ENCODE data around the gene VEPH1. TPM values are rescaled to one million over a fixed set of nuclear protein-coding genes. Genes with fewer than 3 reads are reported as not detected.
A peak's percentile ranks its signal among the peaks of the same experiment; 100 is the strongest.

VEPH1 gene
- total and polyA plus RNA-seq, 12 donors = 0.07 to 0.85 (median 0.56) TPM; not detected in 5

DNA sequence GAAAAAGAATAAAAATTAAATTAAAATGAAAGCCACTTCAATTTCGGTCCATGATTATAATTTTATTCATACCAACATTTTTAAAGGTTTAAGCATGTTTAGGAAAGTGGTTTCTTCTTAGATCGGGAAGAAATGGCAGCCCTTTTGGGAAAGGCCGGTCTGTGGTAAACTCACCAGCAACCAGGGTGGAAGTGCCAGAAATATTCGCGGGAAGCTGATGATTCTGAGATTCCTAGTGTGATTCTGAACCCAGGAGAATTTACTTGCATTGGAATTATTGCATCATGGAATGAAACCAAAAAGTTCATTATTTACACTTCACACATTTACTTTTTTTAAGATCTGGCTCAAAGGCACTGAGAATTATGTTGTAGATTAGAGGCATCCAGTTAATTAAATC, 246.1 kb downstream of the VEPH1 start:
- H3K4me1 ChIP-seq = peaks cover 0 to 9% (median under 1%) of the 10 kb centered on the region in 9 donors
- H3K27me3 ChIP-seq = no peaks in the 10 kb centered on the region
- H3K36me3 ChIP-seq = no peaks in the 10 kb centered on the region
- H3K9me3 ChIP-seq = no peaks in the 10 kb centered on the region
- H3K4me3 ChIP-seq = no peak overlapping the region
- no peak overlapping the region for H3K27ac ChIP-seq
- WGBS, 2 donors = 85% methylated on average over 5 of the region's 5 CpGs
- DNase-seq = no peak
- TF ChIP-seq, protein P1, sequence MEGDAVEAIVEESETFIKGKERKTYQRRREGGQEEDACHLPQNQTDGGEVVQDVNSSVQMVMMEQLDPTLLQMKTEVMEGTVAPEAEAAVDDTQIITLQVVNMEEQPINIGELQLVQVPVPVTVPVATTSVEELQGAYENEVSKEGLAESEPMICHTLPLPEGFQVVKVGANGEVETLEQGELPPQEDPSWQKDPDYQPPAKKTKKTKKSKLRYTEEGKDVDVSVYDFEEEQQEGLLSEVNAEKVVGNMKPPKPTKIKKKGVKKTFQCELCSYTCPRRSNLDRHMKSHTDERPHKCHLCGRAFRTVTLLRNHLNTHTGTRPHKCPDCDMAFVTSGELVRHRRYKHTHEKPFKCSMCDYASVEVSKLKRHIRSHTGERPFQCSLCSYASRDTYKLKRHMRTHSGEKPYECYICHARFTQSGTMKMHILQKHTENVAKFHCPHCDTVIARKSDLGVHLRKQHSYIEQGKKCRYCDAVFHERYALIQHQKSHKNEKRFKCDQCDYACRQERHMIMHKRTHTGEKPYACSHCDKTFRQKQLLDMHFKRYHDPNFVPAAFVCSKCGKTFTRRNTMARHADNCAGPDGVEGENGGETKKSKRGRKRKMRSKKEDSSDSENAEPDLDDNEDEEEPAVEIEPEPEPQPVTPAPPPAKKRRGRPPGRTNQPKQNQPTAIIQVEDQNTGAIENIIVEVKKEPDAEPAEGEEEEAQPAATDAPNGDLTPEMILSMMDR (IDR thresholded peaks at IDR 0.05) = no peak
- intact Hi-C loops (cut with DNase I) = no loop called here
- no peak for ATAC-seq

DNA sequence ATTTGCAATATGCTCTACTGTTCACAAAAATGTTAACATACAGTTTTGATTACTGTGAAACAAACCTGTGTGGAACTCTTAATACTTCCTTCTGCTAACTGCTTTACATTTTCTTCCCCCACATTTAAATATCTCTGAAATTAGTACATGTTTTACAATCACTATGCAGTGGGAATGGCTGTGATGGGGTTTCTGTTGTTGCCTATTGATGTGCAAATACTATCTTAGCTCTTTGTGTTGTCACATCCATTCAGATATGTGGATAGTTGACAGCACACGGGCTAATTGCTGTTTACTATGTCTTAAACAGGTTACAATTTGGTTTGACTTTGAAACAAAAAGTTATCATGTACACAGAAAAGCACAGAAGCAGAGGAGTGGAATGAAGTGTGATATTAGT, 247.4 kb downstream of the VEPH1 start:
- WGBS, 2 donors = 22 to 37% methylated on average over 1 of the region's 1 CpG
- H3K27me3 ChIP-seq = no peaks in the 10 kb centered on the region
- intact Hi-C loops (cut with DNase I) = no loop called here
- no peaks in the 10 kb centered on the region for H3K9me3 ChIP-seq
- TF ChIP-seq, protein P1 (IDR thresholded peaks at IDR 0.05) = no peak
- H3K36me3 ChIP-seq = no peaks in the 10 kb centered on the region
- DNase-seq (no peak), ATAC-seq (no peak)
- no peak overlapping the region for H3K4me3 ChIP-seq
- peaks cover 0 to 17% (median 6%) of the 10 kb centered on the region in 9 donors for H3K4me1 ChIP-seq
- no peak overlapping the region for H3K27ac ChIP-seq

DNA sequence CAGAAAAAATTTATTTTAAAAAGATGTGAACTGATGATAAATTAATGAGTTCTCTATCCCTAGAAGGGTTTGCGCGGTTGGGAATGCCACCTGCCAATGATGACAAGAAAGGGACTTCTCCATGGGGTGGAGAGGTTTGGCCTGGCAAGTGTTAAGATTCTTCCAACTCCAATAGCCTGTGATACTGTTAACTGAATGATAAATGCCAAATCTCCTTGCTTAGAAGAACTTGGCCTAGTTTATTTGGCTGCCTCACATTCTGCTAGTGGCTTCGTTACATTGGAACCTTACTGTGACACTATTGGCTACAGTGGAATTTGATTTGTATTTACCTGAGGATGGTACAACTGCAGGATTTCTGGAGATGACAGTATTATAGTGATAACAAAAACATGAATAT, 251.5 kb downstream of the VEPH1 start:
- no peak for DNase-seq
- intact Hi-C loops (cut with DNase I) = no loop called here
- Histone ChIP-seq H3K36me3 (no peaks in the 10 kb centered on the region), H3K9me3 (no peaks in the 10 kb centered on the region), H3K27me3 (no peaks in the 10 kb centered on the region), H3K4me1 (peaks cover 5 to 47% (median 25%) of the 10 kb centered on the region in 9 donors), H3K4me3 (no peak overlapping the region), H3K27ac (peak overlapping the region in 4 of 10 donors; percentile 40 to 61 (median 50))
- ATAC-seq = no peak
- TF ChIP-seq, protein P1 (IDR thresholded peaks at IDR 0.05) = no peak
- 43 to 73% methylated on average over 3 of the region's 3 CpGs for WGBS, 2 donors

DNA sequence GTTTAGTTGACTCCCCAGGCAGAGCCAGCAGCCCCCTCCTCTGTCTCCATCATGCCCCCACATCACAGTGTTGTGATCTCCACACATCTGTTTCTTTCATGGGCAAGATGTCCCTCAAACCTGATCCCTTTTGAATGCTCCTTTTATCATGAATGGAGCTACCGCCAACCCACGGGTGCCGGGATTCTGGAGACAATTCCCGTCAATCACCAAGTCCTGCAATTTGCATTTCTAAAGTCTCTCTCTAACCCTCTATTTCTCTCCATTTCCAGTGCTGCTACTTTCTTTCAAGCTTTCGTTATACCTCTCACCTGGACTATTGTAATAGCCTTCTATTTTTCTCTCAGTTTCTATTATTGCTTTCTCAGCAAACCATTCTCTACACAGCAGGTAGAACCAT, 253.6 kb downstream of the VEPH1 start:
- 82 to 94% methylated on average over 5 of the region's 5 CpGs for WGBS, 2 donors
- intact Hi-C loops (cut with DNase I) = loop anchor here in 1 of 10 donors (5.0 kb wide), 1 partner anchor 72 kb away; no protein-coding TSS in a partner anchor
- DNase-seq (no peak), ATAC-seq (no peak)
- H3K4me3 ChIP-seq = no peak overlapping the region
- H3K27me3 ChIP-seq = no peaks in the 10 kb centered on the region
- TF ChIP-seq, protein P1 (IDR thresholded peaks at IDR 0.05) = no peak
- H3K9me3 ChIP-seq = no peaks in the 10 kb centered on the region
- no peaks in the 10 kb centered on the region for H3K36me3 ChIP-seq
- peaks cover 5 to 49% (median 25%) of the 10 kb centered on the region in 9 donors for H3K4me1 ChIP-seq
- H3K27ac ChIP-seq = peak overlapping the region in 8 of 10 donors; percentile 70 to 92 (median 88)
